Right ventricle myocardium inferior (tissue), 1 donor: ENCODE measurements around the gene PLAA. TPM values are rescaled to one million over a fixed set of nuclear protein-coding genes. Genes with fewer than 3 reads are reported as not detected.
"Not testable (repeated sequence)": the region's sequence is repeated elsewhere in the genome, so short reads cannot be mapped to it uniquely, and the experiment has no call there.

Experiments
- ATAC-seq: fragments of 200-7000 bp; cut with Tn5 transposase; one replicate; pipeline ENCODE4 v1.9.1; 2020; ENCODE audit warnings: mild to moderate bottlenecking, moderate library complexity
- DNase-seq: peaks from one replicate; pipeline ENCODE4 v3.0.0; 2021; ENCODE audit errors: missing footprints
- intact Hi-C: fragments of 100-400 bp; cut with DNase I; formaldehyde crosslinking; loops from one replicate; pipeline ENCODE4 v1.11.0; 2022
- total RNA-seq: library from RNA; stranded (reverse); fragmentation: NEBNext Ultra II Directional; extraction: Animal tissue kit (Norgen Biotek cat#: 25700); gene quantifications from one replicate; pipeline ENCODE4 v1.2.1, GENCODE V29; 2021
- donor health status: DM: no; HTN: yes; CAD: no; lungs with severe emphysema.

PLAA gene
- total RNA-seq, 1 donor from 2014 or later = 30.3 TPM

DNA sequence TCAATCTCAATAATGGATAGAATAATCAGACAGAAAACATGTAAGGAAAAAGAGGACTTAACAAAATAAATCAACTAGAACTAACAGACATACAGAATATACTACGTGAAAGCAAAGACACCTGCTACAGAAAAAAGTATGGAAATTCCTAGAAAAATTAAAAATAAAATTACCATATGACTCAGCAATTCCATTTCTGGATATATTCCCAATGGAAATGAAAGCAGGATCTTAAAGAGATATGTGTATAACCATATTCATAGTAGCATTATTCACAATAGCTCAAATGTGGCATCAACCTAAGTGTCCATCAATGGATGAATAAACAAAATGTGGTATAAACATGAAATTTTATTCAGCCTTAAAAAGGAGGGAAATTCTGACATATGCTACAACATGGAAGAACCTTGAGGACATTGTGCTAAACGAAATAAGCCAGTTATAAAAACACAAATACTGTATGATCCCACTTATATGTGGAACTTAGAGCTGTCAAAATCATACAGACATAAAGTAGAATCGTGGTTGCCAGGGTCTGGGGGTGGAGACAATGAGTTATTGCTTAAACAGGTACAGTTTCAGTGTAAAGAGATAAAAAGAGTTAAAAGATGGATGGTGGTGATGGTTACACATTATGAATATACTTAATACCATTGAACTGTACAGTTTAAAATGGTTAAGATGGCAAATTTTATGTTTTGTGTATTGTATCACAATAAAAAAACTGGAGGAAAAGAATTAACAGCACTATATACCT, 6.9 kb downstream of the PLAA start:
- ATAC-seq (no peak), DNase-seq (no peak)
- intact Hi-C loops = no loop called here

DNA sequence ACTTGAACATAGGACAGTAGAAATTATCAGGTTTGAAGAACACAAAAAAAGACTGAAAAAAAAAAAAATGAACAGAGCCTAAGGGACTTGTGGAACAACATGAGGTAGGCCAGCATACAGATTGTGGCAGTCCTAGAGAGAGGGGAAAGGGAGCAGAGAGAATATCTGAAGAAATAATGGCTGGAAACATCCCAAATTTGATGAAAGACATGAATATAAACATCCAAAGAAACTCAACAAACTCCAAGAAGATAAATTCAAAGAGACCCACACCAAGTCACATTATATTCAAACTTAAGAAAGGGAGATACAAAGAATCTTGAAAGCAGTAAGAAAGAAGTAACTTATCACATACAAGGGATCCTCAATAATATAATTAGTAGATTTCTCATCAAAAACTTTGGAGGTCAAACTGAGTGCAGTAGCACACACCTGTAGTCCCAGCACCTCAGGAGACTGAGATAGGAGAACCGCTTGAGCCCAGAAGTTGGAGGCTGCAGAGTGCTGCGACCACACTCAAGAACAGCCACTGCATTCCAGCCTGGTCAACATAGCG, 9.1 kb downstream of the PLAA start:
- no peak for DNase-seq
- ATAC-seq = no peak
- intact Hi-C loops = no loop called here

DNA sequence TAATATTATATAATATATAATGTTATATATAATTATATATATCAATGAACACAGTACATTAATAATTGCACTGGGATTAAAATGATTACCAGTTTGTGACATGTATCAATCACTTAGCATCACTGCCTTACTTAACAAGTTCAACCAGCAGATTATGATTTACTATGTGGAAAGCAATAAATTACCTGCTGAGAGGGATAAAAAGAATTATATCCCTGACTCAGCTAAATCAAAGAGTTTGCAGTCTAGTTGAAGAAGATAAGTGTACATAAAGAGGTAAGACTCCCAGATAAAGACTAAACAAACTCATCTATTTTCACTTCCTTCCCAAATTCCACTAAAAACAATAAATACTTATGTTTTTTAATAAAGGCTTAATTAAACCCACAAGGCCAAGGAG, 11.2 kb downstream of the PLAA start:
- no peak for ATAC-seq
- DNase-seq = no peak
- intact Hi-C loops = no loop called here

DNA sequence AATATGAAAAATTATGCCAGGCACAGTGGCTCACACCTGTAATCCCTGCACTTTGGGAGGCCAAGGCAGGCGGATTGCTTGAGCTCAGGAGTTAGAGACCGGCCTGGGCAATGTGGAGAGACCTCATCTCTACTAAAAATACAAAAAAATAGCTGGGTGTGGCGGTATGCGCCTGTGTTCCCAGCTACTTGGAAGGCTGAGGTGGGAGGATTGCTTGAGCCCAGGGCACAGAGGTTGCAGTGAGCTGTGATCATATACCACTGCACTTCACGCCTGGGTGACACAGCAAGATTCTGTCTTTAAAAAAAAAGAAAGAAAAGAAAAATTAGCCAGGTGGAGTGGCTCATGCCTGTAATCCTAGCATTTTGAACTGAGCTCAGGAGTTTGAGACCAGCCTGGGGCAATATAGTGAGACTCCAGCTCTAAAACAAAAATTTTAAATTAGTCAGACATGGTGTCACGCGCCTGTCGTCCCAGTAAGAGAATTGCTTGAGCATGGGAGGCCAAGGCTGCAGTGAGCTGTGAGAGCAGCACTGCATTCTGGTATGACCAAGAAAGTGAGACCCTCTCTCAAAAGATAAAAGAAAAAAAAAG, 18.0 kb downstream of the PLAA start:
- ATAC-seq (no peak), DNase-seq (no peak)
- intact Hi-C loops = no loop called here

DNA sequence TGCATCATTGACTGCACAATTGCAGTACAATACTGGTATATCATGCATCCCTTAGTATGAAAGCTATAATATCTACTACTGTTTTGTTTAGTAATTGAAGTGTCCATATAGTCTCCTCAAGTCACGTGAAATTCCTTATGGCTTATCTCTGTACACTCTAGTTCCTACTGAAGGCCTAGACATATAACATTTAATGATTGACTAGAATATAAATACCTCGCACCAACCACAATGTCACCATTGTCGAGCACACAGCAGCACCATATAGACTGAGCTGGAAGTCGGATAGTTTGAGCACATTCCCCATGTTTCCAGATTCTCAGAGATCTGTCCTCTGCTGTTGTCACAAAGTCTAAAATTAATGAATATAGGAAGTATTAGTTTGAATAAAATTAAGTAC, 21.4 kb downstream of the PLAA start:
- DNase-seq (no peak), ATAC-seq (no peak)
- intact Hi-C loops = no loop called here

DNA sequence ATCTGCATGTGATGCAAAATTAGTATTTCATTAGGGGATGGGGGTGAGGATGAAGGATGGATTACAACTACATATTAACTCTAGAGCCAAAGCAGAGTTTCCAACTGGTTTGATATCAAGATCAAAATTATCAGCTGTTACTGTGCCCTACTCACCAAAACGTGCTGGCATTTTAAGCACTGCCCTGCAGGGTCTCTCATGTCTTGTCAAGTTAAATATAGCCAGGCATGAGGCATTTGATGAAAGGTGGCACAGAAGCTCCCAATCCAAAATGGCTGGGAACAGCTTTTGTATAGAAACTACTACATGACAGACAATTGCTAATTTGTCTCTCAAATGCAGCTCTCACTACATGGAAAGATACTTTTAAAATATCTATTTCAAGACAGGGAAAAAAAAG, 27.3 kb downstream of the PLAA start:
- intact Hi-C loops = no loop called here
- DNase-seq = no peak
- no peak for ATAC-seq

DNA sequence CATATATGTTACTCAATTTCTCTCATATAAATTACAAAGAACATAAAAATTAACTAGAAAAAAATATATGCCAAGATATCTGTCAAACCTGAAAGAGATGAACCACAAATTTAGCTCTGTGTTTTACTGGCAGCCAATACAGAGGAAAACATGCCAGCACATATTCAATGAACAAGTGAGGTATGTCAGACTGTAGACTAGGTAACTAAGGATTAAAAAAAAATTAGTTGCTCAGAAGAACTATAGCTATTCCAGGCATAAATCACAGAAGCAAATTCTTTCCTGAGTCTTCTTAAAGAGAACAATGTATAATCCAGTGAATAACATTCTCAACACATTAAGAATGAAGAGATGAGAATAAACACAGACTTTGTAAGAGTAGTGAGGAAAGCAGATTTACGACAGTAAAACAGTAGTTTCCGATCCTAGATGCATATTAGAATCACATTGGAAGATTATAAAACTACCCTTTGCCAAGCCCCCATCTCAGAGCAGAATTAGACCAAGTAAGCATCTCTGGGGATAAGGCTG, 33.8 kb downstream of the PLAA start:
- intact Hi-C loops = no loop called here
- no peak for ATAC-seq
- no peak for DNase-seq

DNA sequence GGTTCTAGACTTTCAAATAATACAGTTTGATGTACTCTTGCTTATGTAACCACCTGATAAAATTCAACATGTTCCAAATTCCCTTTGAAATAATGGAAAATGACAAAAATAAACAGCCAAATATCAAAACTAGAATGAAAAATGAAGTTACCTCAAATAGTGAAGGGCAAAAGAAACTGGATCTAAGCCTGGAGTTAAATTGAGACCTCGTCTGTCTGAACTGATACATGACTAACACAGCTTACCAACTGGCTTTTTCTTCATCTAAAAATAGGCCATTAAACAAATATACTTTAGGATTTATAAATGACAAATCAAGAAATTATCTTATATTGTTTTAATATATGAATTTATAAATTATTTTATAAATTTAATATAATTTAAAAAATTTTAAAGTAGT, 42.4 kb downstream of the PLAA start:
- ATAC-seq (no peak), DNase-seq (no peak)
- intact Hi-C loops = no loop called here

DNA sequence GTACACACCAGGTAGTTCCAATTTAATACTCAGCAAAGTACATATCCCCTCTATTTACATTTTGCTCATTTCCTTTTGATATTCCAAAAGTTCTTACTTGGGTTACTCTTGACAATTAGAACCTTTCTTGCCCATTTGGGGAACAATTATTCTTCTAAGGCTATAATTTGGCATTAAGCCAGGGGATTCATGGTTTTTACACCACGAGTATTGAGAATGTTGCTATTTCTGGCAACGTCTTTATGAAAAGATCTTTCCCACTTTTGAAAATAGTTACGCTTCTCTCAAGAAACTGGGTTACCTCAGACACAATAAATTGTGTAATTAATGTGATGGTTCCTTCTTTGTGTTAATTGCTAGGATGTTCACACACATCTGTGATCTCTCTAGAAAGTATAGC, 43.0 kb downstream of the PLAA start:
- ATAC-seq (no peak), DNase-seq (no peak)
- intact Hi-C loops = no loop called here

DNA sequence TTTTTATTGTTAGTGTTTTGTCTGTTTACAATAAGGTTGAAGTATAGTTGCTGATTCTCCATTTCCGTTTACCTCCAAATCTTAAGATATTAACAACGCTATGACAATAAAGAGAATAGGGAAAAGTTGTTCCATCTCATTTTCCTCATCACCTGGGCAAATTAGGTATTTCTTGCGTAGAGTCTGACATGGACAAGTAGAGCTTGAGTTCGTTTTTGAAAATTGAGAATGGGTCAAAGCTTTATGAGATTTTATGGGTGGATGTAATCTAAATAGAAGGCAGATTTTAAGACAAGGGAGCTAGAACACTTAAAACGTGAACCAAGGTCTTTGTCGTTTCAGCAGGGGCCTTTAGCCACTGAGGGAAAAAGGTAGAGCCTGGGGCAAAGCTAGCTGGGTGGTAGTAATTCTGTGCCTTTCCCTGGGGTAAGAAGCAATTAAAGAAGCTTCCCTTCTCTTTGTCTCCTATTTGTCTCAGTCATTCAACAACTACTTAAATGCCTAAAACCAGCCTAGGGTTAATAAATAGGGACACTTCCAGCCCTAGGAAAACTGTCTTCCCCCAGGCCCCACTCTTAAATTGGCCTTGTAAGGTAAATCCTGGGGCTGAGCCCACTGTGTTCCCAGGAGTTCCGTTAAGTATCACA, 53.9 kb downstream of the PLAA start:
- ATAC-seq = no peak
- intact Hi-C loops = loop anchor here (2.0 kb wide), 2 partner anchors 54 to 64 kb away; partner anchors contain the start of genes IFT74 and PLAA
- no peak for DNase-seq

DNA sequence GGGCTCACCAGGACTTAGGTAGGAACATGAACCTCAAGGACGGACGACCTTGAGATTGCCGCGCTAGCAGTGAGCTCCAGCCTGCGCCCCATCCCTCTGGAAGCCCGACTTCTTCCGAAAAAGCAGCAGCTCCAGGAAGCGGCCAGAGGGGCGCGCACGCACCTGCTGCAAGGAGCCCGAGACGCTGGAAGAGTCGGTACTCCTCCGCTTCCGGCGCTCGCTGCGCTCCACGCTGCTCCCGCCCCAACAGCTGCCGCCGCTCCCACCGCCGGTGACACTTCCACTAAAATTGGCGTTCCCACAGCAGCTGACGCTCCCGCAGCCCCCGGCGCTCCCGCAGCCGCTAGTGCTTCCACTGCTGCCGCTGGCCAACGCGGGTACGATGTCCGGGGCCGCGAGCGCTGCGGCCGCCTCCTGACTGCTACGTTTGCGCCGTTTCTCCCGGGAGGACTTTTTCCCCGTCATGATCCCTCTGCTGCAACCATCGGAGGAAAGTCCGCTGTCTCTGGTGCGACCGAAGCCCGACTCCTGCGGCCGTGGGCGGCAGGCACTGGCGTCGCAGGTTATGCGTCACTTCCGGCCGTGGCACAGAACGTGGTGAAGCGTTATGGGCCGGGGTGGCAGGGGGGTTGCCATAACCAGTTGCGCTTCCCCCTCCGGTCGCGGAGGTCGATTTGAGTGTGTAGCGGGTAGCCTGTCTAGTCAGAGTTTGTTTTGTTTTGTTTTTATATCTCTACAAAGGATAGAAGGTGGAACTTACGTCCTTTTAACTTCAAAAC, 54.6 kb downstream of the PLAA start, which contains the start of gene CAAP1:
Gene CAAP1 (minus strand): TSS at position 552 of the 779 bp plus-strand sequence. CDS start 87 bp downstream, at position 465.
- DNase-seq = peak; percentile 98
- ATAC-seq = peak; percentile 99
- intact Hi-C loops = loop anchor here (2.0 kb wide), 2 partner anchors 54 to 64 kb away; partner anchors contain the start of genes IFT74 and PLAA

DNA sequence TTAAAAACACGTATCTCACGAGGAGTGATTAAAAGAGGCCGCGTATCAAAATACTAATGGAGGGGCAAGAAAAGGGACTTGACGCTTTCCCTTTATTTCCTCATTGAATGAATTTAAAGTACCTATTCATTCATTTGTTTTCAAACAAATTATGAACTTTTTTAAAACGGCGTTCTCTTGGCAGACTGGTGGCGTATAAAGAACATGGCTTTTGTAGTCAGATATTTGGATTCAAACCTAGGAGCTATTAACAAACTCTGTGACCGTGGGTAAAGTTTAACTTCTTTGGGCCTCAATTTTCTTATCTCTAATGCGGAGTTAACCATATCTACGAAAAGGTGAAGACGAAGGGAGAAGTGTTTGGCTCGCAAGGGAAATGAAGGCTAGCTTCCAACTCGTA, 55.3 kb downstream of the PLAA start:
- no peak for ATAC-seq
- no peak for DNase-seq
- intact Hi-C loops = loop anchor here (2.0 kb wide), 2 partner anchors 55 to 65 kb away; partner anchors contain the start of genes IFT74 and PLAA

DNA sequence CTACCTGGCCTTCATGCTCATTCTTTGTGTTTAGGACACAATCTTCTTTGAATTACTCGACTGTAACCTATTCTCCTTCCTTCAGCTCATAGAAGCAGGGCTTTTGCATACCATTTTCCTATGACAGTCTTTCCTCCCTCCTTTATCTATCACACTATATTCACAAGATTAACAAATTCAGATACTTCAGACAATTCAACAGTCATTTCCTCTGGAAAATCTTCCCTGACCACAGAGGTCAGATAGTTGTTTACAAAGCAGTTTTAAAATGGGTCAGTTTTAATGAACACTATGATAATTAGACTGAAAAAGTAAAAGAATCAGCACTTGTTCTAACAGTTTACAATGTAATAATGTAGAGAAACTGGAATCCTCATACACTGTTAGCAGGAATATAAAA, 58.8 kb downstream of the PLAA start:
- DNase-seq = no peak
- no peak for ATAC-seq
- intact Hi-C loops = no loop called here

DNA sequence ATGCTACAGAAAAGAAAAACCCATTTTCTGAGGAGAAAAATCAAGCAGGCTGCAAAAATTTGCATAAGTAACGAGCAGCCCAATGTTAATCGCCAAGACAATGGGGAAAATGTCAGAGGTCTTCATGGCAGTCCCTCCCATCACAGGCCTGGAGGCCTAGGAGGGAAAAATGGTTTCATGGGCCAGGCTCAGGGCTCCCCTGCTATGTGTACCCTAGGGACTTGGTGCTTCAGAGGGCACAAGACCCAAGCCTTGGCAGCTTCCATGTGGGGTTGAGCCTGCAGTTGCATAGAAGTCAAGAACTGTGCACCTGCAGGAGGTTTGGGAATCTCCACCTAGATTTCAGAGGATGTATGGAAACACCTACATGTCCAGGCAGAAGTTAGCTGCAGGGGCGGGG, 64.9 kb downstream of the PLAA start:
- DNase-seq (no peak), ATAC-seq (no peak)
- intact Hi-C loops = no loop called here

DNA sequence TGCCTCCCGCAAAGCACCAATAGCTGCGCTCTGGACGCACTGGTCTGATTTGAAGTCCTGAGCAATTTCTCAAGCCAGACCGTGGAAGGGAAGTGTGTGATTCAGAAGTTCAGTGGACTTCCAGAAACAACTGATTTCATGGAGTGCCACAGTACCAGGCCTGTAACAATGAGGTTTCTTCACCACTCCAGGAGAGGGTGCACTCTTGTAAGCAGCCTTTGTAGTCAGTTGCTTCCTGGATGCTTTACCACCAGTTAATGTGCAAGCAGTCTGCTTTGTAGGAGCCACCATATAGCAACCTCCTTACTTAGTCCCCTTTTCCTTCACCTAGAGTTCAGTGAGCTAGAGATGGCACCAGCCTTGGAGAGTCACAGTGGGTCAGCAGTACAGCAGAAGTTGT, 66.8 kb downstream of the PLAA start:
- DNase-seq (no peak), ATAC-seq (no peak)
- intact Hi-C loops = no loop called here

DNA sequence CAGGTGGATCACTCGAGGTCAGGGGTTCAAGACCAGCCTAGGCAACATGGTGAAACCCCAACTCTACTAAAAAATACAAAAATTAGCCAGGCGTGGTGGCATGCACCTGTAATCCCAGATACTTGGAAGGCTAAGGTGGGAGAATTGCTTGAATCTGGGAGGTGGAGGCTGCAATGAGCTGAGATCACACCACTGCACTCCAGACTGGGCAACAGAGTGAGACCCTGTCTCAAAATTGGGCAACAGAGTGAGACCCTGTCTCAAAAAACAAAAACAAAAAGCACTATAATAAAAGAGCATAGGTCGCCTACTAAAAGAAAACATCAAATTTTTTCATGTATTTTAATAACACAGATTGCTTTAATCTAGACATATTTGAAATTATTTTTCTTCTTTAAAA, 71.9 kb downstream of the PLAA start:
- DNase-seq, intact Hi-C loops, ATAC-seq: not testable (repeated sequence)

DNA sequence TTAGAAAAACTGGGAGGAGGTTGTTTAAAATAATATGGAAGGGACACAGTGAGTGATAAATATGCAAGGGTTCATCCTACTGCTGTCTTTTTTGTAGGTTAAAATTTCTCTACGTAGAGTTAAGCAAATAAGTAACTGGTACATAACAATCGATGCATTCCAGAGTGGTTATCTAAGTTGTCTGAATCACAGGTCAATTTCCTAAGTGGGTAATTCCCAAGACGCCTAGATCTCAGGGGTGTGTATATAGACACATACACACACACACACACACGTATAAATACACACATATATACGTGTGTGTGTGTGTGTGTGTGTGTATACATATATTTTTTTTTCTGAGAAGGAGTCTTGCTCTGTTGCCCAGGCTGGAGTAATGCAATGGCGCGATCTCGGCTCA, 76.8 kb downstream of the PLAA start:
- ATAC-seq (no peak), DNase-seq (no peak)
- intact Hi-C loops = no loop called here

DNA sequence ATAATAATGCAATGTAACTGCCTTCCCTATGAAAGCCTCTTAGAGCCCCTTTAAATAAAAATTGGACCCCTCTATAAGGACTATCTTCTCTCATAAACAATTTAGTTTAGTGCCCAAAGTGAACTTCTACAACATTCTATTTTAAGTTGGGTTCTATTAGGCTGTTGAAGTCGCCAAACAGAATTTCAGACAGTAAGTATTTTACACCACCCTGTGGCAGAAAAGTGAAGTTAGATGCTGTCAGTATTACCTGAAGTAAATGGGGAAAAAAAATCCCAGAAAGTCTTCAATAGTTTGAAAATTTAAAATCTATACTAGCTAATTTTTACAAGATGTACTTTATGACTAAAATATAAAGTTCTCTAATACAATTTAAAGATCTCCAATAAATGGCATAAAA, 84.0 kb downstream of the PLAA start:
- DNase-seq (no peak), ATAC-seq (no peak)
- intact Hi-C loops = no loop called here
